22Rv1 (cell line): ENCODE results near the gene METTL4.

Source experiments
- H3K27ac ChIP-seq: fragments of 450-650 bp; 2 replicates; pipeline ENCODE4 v1.5.1; 2017
- CTCF ChIP-seq: fragments of 450-650 bp; IDR thresholded peaks from 2 replicates; pipeline ENCODE4 v1.5.1; 2017; ENCODE audit warnings: mild to moderate bottlenecking
- ZFX ChIP-seq: fragments of 450-650 bp; IDR thresholded peaks from 2 replicates; pipeline ENCODE4 v1.6.1; 2017; ENCODE audit warnings: antibody characterized with exemption, borderline replicate concordance

Gene METTL4

GRCh38 chr18:2536493-2536892 lies 34.8 kb downstream of the METTL4 start:
- no peak overlapping the region for H3K27ac ChIP-seq
- no peak for TF ChIP-seq ZFX
- TF ChIP-seq CTCF = no peak

- H3K27ac ChIP-seq = no peak overlapping the region
- TF ChIP-seq CTCF (no peak), ZFX (no peak)
These were observed 35.2 kb downstream of the METTL4 start for GRCh38 chr18:2536063-2536462.

- TF ChIP-seq CTCF = no peak
- TF ChIP-seq ZFX = no peak
- no peak overlapping the region for H3K27ac ChIP-seq
These were observed 35.8 kb downstream of the METTL4 start for GRCh38 chr18:2535419-2535910.

GRCh38 chr18:2534906-2535305 lies 36.4 kb downstream of the METTL4 start:
- H3K27ac ChIP-seq = no peak overlapping the region
- no peak for TF ChIP-seq ZFX
- no peak for TF ChIP-seq CTCF

- TF ChIP-seq CTCF (no peak), ZFX (no peak)
- H3K27ac ChIP-seq = no peak overlapping the region
These were observed 38.5 kb downstream of the METTL4 start for GRCh38 chr18:2532797-2533196.

- TF ChIP-seq CTCF = no peak
- no peak for TF ChIP-seq ZFX
- H3K27ac ChIP-seq = no peak overlapping the region
These were observed 39.6 kb downstream of the METTL4 start for GRCh38 chr18:2531751-2532150.

GRCh38 chr18:2529154-2529553 lies 42.2 kb downstream of the METTL4 start:
- TF ChIP-seq CTCF (no peak), ZFX (no peak)
- no peak overlapping the region for H3K27ac ChIP-seq
